NOMO-1 treated with DMSO at 0.1 percent for 48 hours (cell line): ENCODE results near the gene NELFCD.
"Not testable (repeated sequence)": the region's sequence is repeated elsewhere in the genome, so short reads cannot be mapped to it uniquely, and the experiment has no call there.

Experiments
- DNase-seq: peaks from one replicate; lab custom pipeline; 2025; ENCODE audit not compliant: unreplicated experiment; lab: John Stamatoyannopoulos, UW

NELFCD gene

DNA sequence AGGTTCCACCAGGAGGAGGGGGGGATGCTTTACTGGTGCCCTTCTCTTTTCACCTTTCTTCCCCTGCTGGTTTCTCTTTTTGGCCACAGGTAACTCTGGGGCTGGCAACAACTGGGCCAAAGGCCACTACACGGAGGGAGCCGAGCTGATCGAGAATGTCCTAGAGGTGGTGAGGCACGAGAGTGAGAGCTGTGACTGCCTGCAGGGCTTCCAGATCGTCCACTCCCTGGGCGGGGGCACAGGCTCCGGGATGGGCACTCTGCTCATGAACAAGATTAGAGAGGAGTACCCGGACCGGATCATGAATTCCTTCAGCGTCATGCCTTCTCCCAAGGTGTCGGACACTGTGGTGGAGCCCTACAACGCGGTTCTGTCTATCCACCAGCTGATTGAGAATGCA is 42.6 kb downstream of the NELFCD start:
- DNase-seq: no peak

DNA sequence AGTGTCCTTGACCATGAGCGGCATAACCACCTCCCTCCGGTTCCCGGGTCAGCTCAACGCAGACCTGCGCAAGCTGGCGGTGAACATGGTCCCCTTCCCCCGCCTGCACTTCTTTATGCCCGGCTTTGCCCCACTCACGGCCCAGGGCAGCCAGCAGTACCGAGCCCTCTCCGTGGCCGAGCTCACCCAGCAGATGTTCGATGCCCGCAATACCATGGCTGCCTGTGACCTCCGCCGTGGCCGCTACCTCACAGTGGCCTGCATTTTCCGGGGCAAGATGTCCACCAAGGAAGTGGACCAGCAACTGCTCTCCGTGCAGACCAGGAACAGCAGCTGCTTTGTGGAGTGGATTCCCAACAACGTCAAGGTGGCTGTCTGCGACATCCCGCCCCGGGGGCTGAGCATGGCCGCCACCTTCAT is 43.1 kb downstream of the NELFCD start:
- DNase-seq: no peak

DNA sequence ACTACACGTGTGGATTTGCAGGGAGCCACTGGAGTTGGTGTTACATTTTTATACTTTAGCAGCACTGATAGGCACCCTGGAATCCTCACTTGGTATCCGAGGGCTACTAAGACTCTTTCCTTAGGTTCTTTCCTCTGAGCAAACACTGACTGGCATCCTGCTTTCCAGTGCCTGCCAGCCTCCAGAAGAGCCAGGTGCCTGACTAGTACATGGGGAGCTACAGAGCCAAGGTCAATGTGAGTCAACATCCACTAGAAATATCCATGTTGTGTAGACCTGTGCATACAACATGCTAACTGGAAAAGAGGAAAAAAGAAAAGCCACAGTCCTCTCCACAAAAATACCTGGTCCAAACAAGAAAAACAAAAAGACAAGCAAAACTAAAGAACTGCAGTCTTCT is 44.0 kb downstream of the NELFCD start:
- no peak for DNase-seq

DNA sequence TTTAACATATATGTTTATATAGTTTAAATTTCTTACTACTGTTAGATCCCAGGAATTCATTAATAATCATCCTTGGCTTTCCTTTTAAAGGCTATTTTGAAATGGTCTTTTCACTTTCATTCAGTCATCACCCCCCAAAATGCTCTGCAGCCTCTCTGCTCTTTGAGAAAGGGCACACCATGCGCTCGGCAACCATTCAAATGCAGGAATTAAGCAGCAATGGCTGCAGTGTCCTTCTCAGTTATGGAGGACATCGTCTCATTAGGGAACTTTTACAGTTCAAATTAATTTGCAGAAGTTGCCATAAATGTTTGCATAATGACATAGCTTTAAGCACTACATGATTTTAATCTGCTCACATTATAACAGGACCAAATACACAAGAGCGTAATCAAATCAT is 44.5 kb downstream of the NELFCD start:
- no peak for DNase-seq

DNA sequence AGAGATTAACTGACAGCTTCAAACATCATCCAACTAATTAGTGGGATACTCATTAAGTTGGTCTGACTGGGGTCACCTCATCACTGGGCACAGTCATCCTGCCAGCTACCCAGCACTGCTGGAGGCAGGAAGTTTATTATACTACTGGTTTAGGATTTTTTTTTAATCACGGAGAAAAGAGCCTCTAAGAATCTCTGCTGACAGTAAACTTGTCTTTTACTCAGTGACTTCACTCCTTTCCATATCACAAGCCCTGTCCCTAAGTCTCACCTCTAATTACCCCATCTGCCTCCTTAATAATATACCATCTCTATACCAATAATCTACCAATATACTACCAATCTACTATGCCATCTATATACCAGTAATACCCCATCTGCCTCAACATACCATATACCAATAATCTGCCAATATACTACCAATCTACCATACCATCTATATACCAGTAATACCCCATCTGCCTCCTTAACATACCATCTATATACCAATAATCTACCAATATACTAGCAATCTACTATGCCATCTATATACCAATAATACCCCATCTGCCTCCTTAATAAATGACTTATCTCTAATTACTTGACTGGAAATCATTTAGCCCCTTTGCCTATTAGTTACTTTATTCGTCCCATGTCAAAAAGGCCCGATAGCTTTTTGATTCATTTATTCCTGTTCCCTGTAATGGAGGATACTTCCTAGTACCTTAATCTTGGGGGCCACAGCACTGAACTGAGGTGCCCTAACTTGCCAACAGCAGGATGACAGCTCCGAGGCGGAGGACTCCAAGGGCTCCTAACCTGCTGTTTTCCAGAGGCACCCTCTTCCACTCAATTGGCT is 46.1 kb downstream of the NELFCD start:
- DNase-seq: no peak

DNA sequence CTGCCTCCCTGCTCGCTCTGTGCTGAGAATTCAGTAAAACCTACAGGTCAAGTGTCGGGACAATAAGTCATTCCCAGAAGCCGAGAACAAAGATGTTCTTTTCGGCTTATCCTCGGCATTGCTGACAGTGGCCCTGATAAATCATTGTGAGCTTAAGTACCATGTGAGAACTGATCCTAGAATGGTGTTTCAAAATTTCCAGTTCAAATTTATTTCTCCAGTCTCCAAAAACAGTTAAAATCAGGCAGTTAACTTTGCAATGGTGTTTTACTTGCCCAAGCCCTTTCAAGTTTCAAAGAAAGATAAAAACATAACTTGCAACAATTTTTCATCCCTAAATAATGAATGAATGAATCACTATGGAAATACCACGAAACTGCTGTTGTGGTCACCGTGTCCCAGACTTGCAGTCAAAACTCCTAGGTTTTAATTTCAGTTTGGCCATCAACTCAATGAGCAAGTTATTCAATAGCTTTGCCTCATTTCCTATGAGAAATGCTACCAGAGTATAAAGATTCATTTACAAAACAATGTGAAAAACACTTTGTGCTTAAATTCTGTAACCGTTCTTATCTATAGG is 46.8 kb downstream of the NELFCD start:
- DNase-seq: no peak

DNA sequence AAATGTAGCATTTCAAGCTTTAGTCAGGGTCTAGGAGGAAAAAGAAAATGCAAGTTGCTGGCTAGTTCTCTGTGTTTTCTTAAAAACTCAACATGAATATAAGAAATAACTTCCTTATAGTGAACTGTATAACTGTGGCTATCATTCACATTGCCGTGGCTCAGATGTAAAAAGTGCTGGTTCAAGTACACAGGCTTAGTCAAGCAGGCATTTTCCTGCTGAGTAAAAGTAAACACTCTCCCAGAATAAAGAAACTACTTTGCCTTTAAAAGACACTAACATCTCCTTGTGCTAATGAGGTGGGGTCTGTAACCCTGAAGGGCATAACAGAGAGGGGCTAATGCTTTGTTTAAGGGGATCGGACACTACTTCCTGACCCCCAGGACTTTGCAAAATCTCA is 47.8 kb downstream of the NELFCD start:
- no peak for DNase-seq

DNA sequence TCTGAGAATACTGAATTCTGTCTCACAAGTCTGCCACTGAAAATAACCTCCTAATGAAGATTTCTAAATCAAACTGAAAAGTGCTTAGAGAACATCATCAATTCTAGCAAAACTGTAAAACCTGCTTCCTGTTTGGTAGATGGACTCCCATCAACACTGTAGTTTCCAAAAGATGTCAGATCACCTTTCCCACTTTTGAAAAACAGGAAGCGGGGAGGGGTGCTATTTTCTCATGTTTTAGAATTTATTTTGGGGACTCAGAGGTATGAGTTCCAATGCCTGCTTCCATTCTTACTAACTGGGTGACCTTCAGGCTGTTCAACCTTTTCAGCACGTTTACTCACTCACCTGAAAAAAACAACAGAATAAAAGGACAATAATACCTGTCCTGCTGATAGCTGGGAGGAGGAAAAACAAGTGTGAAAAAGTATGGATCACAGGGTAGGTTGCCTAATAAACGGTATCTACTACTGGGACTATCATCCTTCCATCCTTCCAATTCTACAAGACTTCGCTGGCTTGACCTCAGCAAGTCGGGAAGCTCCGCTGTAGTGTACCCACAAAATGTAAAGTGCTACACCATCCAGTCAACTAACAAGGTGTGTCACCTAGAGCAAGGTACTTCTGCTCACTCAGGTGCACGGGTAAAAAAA is 50.0 kb downstream of the NELFCD start:
- DNase-seq: peak; percentile 17

DNA sequence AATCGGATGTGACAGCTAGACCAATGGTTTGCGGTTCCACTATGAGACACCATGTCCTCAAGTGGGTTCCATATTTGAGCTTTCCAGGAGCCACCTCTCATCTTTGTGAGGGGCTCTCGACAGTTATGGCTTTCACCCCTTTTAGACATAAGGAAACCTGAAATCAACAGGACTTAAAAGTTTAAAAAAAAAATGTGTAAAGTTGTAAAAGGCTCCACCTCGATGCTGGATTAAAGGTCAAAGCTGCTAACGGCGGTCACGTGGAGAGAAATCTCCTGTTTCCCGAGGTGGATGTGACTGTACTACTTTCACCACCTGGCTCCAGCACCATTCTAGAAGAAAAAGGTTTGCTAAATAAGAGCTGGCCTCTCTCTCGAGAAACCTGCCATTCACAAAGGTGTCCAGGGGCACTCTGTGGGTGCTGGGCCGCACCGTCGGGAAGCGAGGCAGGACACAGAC is 50.5 kb downstream of the NELFCD start:
- DNase-seq: peak; percentile 12

DNA sequence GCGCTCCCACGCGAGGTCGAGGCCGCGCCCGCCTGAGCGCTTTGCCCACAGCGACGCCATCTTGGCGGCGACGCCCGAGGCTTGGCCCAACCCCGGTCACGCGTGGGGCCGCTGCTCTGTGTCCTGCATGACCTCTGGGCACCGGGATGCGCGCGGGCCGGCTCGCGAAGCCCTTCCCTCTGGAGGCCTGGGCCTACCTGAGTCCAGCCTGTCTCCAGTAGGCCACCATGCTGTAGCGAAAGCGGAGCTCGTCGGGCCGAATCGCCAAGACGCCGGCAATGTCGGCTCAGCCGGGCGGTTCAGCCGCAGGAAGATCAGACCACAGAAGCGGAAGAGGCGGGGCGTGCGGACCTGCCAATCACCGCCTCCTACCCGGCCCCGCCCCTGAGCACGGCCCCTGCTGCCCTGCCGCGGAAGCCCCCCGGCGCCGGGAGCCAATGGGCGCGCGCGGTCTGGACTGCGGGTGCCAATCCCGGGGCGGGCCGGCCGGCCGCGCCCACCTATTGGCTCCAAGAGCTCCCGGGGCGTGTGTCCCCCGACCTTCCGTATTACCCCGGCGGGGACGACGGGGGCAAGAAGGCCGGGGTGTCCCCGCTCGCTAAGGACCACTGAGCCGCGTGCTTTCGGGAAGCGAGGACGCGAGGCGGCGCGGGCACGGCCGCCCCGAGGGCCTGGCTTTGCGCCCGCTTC is 51.1 kb downstream of the NELFCD start, which contains the start of gene ATP5F1E:
TSS of gene ATP5F1E (minus strand) at position 313 of the 690 bp plus-strand sequence. CDS start at position 229, 84 bp downstream.
- peak; percentile 97 for DNase-seq

DNA sequence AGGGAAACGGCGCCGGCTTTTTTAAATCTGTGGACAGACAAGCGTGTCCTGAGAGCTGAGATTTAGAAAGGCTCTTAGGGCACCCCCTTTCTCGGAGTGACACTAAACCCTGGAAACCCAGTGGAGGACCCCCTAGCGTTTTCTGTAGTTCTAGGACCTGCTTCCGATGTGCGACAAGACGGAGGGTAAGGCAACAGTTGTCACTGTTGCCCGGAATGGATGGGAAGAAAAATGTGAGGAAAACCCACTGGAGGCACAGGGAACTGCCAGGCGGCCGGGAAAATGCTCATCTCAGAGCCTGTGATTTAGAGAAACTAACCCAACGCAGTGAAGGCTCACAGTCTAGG is 51.6 kb downstream of the NELFCD start:
- DNase-seq: no peak

DNA sequence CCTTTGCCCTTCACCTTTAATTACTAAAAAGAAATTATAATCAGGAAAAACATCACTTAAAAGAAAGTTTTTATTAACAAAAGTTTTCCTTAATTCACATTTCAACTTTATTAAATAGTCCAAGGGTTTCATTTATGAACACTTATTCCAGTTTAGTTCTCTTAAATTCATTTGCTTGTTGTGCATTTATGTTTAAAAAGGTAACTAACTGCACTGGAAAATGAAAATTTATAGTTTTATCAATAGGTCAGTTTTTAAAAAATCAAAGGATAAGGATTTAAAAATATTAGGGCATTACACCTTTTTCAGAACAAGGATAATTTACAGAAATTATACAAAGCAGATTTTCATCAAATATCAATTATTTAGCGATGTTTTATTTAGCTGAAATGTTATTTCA is 52.0 kb downstream of the NELFCD start:
- no peak for DNase-seq

DNA sequence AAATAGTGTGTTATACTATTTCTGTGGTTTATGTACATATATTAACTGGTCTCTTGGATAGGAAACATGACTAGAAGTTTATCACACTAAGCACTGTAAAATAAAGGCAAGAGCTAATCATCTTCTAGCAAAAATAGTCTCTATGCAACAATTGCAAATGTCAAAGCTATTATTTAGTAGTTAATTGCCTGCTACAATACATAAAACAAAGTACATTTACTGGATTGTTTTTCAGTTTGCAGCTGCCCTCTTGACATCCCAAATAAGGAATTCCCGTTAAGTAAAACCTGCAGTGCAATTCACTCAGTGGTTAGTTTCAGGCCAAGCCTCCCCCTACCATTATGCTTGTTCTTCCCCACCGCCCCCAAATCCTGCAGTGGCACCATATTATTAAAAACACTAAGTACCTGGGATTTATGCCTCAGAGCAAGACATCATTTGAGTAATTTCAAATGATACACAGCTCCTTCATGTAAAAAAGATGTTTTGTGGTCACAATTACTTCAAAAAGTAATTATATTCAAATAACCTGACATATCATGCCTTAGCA is 52.6 kb downstream of the NELFCD start:
- DNase-seq: no peak

DNA sequence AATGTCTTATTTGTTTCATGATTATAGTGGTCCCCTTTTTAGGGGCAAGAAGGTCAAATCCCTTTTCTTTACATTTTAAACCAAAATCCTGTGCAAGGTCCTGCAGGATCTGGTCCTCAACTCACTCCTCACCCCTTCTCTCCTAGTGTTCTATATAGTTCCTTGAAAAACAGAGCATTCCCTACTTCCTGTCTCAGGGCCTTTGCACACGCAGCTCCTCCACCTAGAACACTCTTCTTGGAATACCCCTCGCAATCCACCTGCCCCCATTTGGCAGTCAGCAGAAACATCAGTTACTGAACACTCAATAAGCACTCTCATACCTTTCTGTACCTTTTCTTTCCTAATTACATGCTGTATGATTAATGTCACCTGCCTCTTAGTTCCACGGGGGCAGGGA is 54.3 kb downstream of the NELFCD start:
- DNase-seq: no peak

DNA sequence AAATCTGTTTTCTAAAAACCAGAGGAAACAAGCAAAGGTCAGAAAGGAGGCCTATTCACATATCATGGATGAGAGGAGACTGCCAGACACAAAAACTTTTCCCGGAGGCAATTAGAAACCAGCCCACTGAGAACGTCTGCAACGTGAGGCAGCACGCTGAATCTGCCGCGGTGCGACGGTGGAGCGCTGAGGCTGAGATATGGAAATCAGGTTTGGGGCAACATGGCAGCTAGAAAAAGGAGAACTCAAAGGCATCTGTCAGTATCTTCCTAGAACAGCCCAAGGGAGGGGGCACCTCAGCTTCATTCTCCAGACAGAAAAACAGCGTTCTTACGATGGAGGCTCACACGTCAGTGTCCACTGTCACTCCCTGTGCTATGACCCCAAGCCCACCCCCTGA is 56.3 kb downstream of the NELFCD start:
- DNase-seq: no peak

DNA sequence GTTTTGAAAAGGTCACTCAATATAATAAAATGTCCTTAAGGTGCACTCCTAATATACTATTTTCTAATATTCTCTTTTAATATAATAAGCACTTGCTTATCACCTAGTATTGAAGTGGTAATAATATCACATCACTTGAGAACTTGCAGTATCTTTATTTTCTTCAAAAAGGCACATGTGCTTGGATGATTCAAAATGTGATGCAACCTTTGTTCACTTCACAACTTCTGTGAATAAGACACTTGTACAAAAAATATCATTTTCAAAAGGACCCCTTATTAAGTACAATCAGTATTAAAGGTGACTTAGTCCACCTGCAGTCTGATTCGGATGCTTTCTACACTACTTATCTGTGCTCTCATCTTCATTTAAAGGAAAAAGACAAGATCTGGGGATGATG is 58.2 kb downstream of the NELFCD start:
- DNase-seq: no peak

DNA sequence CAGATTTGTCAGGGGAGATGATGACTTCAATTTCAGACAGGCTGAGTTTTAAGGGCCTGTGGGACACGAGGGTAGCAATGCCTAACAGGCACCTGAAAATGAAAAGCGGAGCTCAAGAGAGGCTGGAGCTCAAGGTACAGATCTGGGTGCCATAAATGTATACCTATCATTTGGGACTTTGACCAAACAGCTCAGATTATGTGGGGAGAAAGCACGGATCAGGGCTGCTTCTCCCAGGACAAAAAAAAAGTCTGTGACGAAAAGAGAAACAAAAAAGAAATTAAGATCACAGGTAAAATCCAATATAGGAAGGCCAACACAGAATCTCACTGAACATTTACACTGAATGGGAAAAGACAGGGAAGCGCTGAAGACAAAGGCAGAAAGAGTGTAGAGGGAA is 59.6 kb downstream of the NELFCD start:
- no peak for DNase-seq

DNA sequence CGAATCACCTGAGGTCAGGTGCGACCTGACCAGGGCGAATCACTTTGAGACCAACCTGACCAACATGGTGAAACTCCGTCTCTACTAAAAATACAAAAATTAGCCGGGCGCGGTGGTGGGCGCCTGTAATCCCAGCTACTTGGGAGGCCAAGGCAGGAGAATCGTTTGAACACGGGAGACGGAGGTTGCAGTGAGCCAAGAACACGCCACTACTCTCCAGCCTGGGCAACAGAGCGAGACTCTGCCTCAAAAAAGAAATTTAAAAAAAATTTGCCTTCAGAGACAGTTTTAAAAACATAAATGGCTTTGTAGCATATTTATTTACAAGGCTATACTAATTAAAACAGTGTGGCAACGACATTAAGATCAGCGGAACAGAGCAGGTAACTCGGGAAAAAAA is 60.4 kb downstream of the NELFCD start:
- not testable (repeated sequence) for DNase-seq

DNA sequence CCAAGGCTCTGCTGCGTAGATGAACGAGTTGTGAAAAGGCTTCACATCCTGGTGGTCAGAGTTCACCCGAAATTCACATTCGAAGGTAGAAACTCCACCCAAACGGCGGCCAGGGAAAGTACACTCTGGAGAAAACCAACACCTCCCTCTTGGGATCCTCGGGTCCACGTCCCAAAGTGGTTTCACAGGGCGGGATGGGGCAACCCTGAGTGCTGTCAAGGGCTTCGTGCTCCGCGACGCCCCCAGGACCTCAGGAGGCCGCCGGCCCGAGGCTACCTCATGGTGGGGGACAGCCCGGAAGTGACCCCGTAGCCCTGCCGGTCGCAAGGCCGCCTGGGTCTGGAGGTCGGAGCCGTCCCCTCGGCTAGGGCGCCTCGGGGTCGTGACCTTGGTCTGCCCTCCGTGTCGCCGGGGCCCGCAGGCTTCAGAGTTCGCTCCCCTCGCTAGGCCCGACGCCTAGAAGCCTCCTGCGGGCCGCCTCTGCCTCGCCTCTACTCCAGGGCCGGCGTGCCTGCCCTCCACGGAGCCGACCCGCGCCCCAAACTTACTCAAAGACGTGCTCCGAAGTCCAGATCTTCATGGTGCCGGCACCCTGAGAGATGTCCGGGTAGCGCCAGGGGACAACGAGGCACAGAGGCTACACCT is 61.2 kb downstream of the NELFCD start, which contains the start of gene PRELID3B:
TSS of gene PRELID3B (minus strand) at position 636 of the 645 bp plus-strand sequence. CDS start at position 580, 56 bp downstream.
- peak; percentile 49 for DNase-seq

DNA sequence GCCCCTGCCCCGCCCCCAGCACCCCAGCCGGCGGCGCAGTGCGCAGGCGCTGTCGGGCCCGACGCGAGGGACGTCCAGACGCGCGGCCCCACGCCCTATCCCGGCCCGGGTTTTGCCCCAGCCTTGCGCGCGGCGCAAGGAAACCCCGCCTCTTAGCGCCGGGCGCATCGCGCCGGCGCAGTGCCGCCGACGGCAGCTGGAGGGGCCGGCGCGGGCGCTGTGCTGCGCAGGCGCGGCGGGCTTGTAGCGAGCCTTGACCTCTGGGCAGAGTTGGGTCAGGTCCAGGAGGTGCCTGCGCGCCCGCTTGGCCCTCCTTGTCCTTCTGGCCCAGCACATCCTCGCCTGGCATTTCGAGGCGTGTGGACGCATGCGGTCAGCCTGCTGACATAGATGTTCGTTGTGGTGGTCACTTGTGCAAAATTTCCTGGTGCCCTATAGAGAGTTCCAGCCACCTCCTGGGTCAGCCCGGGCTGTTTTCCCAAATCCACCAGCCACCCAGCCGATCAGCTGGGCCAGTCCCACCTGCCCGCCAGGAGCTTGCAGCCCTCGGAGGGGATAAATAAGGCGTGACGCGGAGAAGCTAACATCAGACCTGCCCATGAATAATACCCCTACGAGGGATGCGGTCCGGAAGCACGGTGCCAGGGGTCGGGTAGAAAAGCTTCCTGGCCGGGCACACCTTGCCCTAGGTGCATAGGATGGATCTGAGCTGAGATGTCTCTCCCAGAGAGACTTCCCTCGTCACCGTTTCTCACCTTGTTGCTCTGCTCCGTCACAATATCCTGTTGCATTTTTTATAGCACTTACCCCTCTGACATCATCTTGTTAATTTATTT is 62.0 kb downstream of the NELFCD start:
- peak; percentile 87 for DNase-seq
